Measurements from ENCODE around the gene LANCL2. TPM values are rescaled to one million over a fixed set of nuclear protein-coding genes. Genes with fewer than 3 reads are reported as not detected.

LANCL2 gene
- total RNA-seq, 1 experiment from 2014 or later: 26.4 TPM

GRCh38 chr7:55427800-55428199, 62.7 kb downstream of the LANCL2 start:
- H3K36me3 Mint-ChIP-seq (ENCODE audit: insufficient read depth in 1 of 3, low read depth in 3 of 3): peaks cover 6 to 16% (median 9%) of the 10 kb centered on the region in 3 experiments; a peak in 6 of 7 replicates
- Histone ChIP-seq H2AFZ (ENCODE audit: low read length) (no peak overlapping the region), H3K79me2 (ENCODE audit: insufficient read depth, low read length) (no peaks in the 10 kb centered on the region), H3K9ac (ENCODE audit: extremely low read depth, insufficient read length, low read length) (no peak overlapping the region), H3K27ac (ENCODE audit: insufficient read length, low read depth, low read length) (no peak overlapping the region), H4K8ac (replicated peaks; ENCODE audit: insufficient read length, low read depth, low read length) (no peak overlapping the region), H3K9me3 (ENCODE audit: control insufficient read depth, low read depth, low read length) (no peaks in the 10 kb centered on the region), H3K56ac (ENCODE audit: insufficient read length, low read depth, low read length) (no peak overlapping the region), H2AK5ac (ENCODE audit: insufficient read length, low read length) (no peak overlapping the region), H3K4me2 (ENCODE audit: insufficient read depth, insufficient read length, low read length) (no peak overlapping the region), H3K4ac (ENCODE audit: low read depth, low read length) (no peak overlapping the region), H2BK20ac (ENCODE audit: low read depth, low read length, poor library complexity, severe bottlenecking) (no peak overlapping the region), H4K20me1 (ENCODE audit: control insufficient read depth, insufficient read depth, insufficient read length) (no peaks in the 10 kb centered on the region), H3K4me1 (ENCODE audit: insufficient read depth, low read length) (peaks cover 4% of the 10 kb centered on the region), H4K5ac (ENCODE audit: insufficient read length, low read depth, low read length) (no peak overlapping the region), H4K91ac (ENCODE audit: insufficient read length, low read depth, low read length) (no peak overlapping the region), H3K18ac (ENCODE audit: insufficient read length, low read depth, low read length) (no peak overlapping the region), H3K27me3 (ENCODE audit: insufficient read depth, low read length) (no peaks in the 10 kb centered on the region), H3K23ac (ENCODE audit: insufficient read length, low read depth, low read length) (no peak overlapping the region), H2BK12ac (ENCODE audit: insufficient read length, low read depth, low read length) (no peak overlapping the region), H2BK5ac (ENCODE audit: insufficient read length, low read length) (no peak overlapping the region), H2BK120ac (ENCODE audit: low read depth, low read length, poor library complexity, severe bottlenecking) (no peak overlapping the region), H3K14ac (ENCODE audit: insufficient read depth, low read length) (no peak overlapping the region), H3K23me2 (ENCODE audit: insufficient read length, low read depth, low read length, poor library complexity, severe bottlenecking) (no peaks in the 10 kb centered on the region), H3T11ph (ENCODE audit: low read length) (no peak overlapping the region), H2BK15ac (ENCODE audit: low read depth, low read length) (no peak overlapping the region), H3K79me1 (ENCODE audit: insufficient read depth, low read depth, low read length, poor library complexity, severe bottlenecking) (no peaks in the 10 kb centered on the region)
- no CpG with 5 or more reads among the region's 11 CpGs for WGBS (ENCODE audit: extremely low coverage, insufficient read length, low lambda C conversion rate)
- H3K27me3 Mint-ChIP-seq (ENCODE audit: low read depth): no peaks in the 10 kb centered on the region; the same call in 1 of the 2 replicates
- H3K27ac Mint-ChIP-seq: peak overlapping the region in 2 of 3 experiments; percentile 21 to 80; a peak in 3 of 7 replicates
- peaks cover 21 to 23% of the 10 kb centered on the region in 2 experiments for H3K4me1 Mint-ChIP-seq
- no peak for TF ChIP-seq CTCF (conservative IDR thresholded peaks at IDR 0.05)
- DNase-seq: no peak
- H3K9me3 Mint-ChIP-seq: no peaks in the 10 kb centered on the region
- H3K4me3 Mint-ChIP-seq: no peak overlapping the region

All from H9 (cell line).